HEK293 (cell line): ENCODE data around the gene MYH11.

ENCODE experiments used
- CTCF ChIP-seq: fragments of 450-650 bp; formaldehyde crosslinking; IDR thresholded peaks from 2 replicates; pipeline ENCODE4 v1.5.1; 2016; ENCODE audit warnings: missing biosample characterization, missing genetic modification characterization
- GLI4 ChIP-seq: fragments of 450-650 bp; formaldehyde crosslinking; IDR thresholded peaks from 2 replicates; pipeline ENCODE4 v1.5.1; 2016; ENCODE audit warnings: missing biosample characterization, missing genetic modification characterization
- KLF17 ChIP-seq: fragments of 450-650 bp; formaldehyde crosslinking; IDR thresholded peaks from 2 replicates; pipeline ENCODE4 v1.5.1; 2016; ENCODE audit warnings: missing biosample characterization, missing genetic modification characterization
- PBX3 ChIP-seq: sonication (generic); formaldehyde crosslinking; IDR thresholded peaks from 2 replicates; pipeline ENCODE4 v1.8.1; 2022; ENCODE audit warnings: mild to moderate bottlenecking, moderate library complexity, missing genetic modification reagents
- ZBTB21 ChIP-seq: fragments of 450-650 bp; formaldehyde crosslinking; IDR thresholded peaks from 2 replicates; pipeline ENCODE4 v1.5.1; 2017; ENCODE audit warnings: missing biosample characterization, missing genetic modification characterization
- ZNF660 ChIP-seq: fragments of 450-650 bp; IDR thresholded peaks from 2 replicates; pipeline ENCODE4 v1.5.1; 2018; ENCODE audit warnings: missing biosample characterization, mild to moderate bottlenecking, missing genetic modification characterization
- TF ChIP-seq, protein P1 (sequence below): fragments of 450-650 bp; formaldehyde crosslinking; conservative IDR thresholded peaks from 2 replicates; pipeline ENCODE4 v1.5.1; 2016; ENCODE audit warnings: low read depth, missing biosample characterization, missing genetic modification characterization
- TF ChIP-seq, protein P2 (sequence below): fragments of 450-650 bp; formaldehyde crosslinking; IDR thresholded peaks from 2 replicates; pipeline ENCODE4 v1.5.1; 2016; ENCODE audit warnings: missing biosample characterization, missing genetic modification characterization

DNA sequence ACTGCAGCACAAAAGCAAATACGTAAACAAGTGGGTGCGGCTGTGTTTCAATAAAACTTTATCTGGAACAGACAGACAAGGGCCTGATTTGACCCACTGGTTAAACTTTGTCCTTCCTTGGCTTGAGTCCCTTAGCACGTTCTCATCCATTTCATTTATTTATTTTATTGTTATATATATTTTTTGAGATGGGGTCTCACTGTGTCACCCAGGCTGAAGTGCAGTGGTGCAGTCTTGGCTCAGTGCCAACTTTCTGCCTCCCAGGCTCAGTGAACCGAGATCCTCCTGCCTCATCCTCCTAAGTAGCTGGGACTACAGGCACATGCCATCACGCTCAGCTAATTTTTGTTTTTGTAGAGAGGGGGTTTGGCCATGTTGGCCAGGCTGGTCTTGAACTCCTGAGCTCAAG lies 64.3 kb downstream of the MYH11 start:
- TF ChIP-seq ZNF660 (peak; percentile 74; the same call in 1 of the 2 replicates), ZBTB21 (tag by site-specific recombination) (no peak), CTCF (no peak), PBX3 (CRISPR knock-in tag) (no peak), KLF17 (tag by site-specific recombination) (no peak; the same call in 1 of the 2 replicates), GLI4 (tag by site-specific recombination) (no peak)
- TF ChIP-seq, protein P1, sequence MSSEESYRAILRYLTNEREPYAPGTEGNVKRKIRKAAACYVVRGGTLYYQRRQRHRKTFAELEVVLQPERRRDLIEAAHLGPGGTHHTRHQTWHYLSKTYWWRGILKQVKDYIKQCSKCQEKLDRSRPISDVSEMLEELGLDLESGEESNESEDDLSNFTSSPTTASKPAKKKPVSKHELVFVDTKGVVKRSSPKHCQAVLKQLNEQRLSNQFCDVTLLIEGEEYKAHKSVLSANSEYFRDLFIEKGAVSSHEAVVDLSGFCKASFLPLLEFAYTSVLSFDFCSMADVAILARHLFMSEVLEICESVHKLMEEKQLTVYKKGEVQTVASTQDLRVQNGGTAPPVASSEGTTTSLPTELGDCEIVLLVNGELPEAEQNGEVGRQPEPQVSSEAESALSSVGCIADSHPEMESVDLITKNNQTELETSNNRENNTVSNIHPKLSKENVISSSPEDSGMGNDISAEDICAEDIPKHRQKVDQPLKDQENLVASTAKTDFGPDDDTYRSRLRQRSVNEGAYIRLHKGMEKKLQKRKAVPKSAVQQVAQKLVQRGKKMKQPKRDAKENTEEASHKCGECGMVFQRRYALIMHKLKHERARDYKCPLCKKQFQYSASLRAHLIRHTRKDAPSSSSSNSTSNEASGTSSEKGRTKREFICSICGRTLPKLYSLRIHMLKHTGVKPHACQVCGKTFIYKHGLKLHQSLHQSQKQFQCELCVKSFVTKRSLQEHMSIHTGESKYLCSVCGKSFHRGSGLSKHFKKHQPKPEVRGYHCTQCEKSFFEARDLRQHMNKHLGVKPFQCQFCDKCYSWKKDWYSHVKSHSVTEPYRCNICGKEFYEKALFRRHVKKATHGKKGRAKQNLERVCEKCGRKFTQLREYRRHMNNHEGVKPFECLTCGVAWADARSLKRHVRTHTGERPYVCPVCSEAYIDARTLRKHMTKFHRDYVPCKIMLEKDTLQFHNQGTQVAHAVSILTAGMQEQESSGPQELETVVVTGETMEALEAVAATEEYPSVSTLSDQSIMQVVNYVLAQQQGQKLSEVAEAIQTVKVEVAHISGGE = no peak
- TF ChIP-seq, protein P2, sequence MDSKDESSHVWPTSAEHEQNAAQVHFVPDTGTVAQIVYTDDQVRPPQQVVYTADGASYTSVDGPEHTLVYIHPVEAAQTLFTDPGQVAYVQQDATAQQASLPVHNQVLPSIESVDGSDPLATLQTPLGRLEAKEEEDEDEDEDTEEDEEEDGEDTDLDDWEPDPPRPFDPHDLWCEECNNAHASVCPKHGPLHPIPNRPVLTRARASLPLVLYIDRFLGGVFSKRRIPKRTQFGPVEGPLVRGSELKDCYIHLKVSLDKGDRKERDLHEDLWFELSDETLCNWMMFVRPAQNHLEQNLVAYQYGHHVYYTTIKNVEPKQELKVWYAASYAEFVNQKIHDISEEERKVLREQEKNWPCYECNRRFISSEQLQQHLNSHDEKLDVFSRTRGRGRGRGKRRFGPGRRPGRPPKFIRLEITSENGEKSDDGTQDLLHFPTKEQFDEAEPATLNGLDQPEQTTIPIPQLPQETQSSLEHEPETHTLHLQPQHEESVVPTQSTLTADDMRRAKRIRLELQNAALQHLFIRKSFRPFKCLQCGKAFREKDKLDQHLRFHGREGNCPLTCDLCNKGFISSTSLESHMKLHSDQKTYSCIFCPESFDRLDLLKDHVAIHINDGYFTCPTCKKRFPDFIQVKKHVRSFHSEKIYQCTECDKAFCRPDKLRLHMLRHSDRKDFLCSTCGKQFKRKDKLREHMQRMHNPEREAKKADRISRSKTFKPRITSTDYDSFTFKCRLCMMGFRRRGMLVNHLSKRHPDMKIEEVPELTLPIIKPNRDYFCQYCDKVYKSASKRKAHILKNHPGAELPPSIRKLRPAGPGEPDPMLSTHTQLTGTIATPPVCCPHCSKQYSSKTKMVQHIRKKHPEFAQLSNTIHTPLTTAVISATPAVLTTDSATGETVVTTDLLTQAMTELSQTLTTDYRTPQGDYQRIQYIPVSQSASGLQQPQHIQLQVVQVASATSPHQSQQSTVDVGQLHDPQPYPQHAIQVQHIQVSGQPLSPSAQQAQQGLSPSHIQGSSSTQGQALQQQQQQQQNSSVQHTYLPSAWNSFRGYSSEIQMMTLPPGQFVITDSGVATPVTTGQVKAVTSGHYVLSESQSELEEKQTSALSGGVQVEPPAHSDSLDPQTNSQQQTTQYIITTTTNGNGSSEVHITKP (tag by site-specific recombination) = peak; percentile 88
